Brain pericyte (primary cell): ENCODE data around the gene MTF2.
"Not testable (repeated sequence)": the region's sequence is repeated elsewhere in the genome, so short reads cannot be mapped to it uniquely, and the experiment has no call there.

Experiments used
- DNase-seq: peaks from one replicate; pipeline ENCODE4 v3.0.0-alpha.2; 2012; ENCODE audit warnings: low read depth, low spot score

MTF2 gene

GRCh38 chr1:93078986-93079654 is at the start of gene MTF2:
Gene MTF2, plus strand, starts transcription at chr1:93079283. Its CDS starts 244 bp downstream, at chr1:93079527.
- DNase-seq: peak; percentile 92

DNA sequence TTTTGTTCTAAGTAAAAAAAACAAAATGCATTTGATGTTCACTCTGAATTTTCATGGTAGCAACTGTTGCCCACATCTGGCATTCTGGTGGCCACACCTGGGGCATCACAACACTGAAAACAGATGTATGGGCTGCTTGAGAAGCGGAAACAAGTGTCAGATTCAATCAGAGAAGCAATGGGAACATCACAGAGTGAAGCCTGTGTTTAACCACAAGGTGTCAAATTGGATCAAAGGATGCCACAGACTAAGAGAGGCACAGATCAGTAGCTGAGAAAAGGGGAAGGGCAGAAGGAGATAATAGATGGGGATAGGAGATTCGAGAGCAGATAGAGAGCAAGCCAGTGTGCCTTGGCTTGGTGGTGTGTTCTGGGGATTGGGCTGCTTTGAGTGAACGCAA is 49.8 kb upstream of the MTF2 start:
- DNase-seq: no peak

DNA sequence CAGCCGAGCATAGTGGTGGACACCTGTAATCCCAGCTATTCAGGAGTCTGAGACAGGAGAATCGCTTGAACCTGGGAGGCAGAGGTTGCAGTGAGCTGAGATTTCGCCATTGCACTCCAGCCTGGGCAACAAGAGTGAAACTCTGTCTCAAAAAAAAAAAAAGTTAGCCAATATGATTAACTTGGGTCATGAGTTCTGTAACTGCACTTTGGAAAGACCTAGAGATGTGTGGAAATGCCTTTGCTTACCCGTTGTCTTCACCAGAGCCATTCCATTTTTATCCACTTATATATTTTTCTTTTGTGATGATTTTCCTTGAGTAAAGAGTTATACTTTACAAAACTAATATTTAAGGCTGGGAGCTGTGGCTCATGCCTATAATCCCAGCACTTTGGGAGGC is 48.9 kb upstream of the MTF2 start:
- DNase-seq: not testable (repeated sequence)

GRCh38 chr1:93031711-93032110 is 47.4 kb upstream of the MTF2 start:
- DNase-seq: no peak

DNA sequence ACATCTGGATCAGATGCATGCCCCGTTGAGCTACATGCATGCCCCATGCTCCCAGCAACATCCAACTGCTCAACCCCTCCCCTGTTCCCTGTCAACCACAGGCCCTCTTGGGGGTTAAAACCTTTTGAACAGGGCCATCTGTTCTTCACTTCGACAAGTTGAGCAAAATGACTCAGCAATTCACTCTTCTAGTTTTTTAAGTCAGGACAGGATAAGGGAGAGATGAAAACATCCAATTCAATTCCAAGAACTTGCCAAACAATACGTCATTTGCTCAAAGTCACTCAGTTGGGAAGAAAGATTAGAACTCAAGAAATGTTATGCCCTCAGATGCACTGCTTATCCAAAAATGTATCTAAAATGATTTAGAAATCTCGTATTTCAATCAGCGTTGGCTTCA is 46.1 kb upstream of the MTF2 start:
- no peak for DNase-seq

- no peak for DNase-seq
Measured at GRCh38 chr1:93033785-93034184, 45.3 kb upstream of the MTF2 start.

DNA sequence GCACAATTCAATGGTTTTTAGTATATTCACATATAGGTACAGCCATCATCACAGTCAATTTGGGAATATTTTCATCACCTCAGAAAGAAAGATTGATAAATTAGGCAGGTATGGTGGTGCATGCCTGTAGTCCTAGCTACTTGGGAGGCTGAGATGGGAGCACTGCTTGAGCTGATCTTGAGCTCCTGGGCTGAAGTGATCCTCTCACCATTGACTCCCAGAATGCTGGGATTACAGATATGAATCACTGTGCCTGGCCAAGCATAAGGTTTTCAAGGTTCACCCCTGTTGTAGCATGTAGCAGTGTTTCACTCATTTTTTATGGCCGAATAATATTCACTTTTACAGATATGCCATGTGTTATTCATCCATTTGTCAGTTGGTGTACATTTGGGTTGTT is 44.7 kb upstream of the MTF2 start:
- no peak for DNase-seq

- DNase-seq: no peak
Measured at GRCh38 chr1:93036672-93037071, 42.4 kb upstream of the MTF2 start.

DNA sequence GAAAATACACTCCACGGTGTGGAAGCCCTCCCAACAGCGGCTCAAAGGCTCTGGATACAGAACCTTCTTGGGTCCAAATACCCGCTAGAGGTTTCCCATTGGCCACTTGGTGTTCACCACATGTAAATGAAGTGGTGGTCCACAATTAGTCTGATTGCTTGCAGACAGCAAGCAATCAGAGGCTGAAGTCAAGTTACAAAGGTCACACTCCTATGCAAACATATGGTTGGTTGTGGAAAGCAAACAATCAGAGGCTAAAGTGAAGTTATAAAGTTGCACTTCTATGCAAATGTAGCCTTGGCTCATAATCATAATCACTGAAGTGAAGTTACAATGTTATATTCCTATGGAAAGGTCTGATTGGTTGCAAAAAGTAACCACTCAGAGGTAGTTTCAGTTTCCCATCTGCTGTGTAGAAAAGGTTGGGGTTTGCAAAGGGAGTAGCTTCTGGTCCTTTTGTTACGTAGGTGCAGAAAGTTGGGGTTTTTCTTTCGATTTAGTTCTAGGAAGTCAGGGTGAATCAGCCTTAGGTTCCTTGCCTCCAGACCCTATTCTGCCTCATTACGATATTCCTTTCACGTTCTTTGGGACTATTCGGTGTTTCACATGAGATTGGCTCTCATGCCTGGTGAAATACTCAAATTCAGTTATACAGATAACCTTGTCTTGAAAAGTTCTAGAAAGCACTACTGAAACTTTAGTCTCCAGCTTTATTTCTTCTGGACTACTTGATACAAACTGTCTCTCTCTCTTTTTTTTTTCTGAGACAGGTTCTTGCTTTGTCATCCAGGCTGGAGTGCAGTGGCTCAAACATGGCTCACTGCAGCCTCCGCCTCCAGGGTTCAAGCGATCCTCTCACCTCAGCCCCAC is 36.7 kb upstream of the MTF2 start:
- no peak for DNase-seq

- DNase-seq: no peak
Measured at GRCh38 chr1:93043057-93043557, 36.0 kb upstream of the MTF2 start.

- DNase-seq: no peak
Measured at GRCh38 chr1:93047618-93048017, 31.5 kb upstream of the MTF2 start.

DNA sequence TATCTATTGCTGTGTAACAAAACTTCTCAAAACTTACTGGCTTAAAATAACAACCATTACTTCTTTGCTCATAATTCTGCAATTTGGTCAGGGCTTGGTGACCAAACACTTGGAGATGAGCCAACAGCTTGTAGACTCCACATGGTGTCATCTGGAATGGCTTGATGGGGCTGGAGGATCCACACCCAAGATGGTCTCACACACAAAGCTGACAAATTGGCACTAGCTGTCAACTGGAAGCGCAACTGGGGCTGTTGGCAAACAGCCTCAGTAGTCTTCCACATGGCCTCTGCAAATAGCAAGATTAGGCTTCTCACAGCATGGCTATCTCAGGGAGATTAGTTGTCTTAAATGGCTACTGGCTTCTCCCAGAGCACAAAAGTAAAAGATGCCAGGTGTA is 27.1 kb upstream of the MTF2 start:
- DNase-seq: no peak

DNA sequence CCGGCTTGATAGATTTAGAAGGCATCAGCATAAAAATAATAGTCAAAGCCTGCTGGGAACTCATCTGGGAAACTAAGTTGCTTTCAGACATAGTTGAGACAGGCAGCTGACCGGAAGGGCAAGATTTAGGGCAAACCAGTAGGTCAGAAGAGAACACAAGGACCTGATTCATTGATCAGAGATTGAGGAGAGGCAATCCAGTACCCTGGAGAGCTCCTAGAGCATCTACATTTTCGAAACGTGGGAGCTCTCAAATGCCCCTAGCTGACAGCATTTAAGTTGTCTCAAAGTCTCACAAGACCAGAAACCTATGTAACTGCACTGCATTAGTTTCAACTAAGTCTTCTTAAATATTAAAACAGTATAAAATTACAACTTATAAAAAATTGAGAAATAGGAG is 22.9 kb upstream of the MTF2 start:
- no peak for DNase-seq

- no peak for DNase-seq
Measured at GRCh38 chr1:93056649-93057048, 22.4 kb upstream of the MTF2 start.

- no peak for DNase-seq
Measured at GRCh38 chr1:93061895-93062792, 16.9 kb upstream of the MTF2 start.

DNA sequence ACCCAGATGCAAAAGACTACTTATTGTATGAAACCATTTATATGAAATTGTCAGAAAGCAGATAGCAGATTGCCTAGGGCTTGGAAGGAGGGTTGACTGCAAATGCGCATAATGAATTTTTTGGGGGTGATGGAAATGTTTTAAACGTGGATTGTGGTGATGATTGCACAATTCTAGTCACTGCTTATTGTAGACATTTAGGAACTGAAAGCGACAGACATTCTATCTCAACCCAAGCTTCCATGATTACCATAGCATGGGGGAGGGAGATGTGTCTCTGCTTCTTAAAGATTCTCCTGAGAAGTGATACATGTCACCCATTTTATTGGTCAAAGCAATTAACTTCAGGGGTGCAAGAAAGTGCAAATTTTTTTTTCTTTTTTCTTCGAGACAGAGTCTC is 2.8 kb upstream of the MTF2 start:
- no peak for DNase-seq

DNA sequence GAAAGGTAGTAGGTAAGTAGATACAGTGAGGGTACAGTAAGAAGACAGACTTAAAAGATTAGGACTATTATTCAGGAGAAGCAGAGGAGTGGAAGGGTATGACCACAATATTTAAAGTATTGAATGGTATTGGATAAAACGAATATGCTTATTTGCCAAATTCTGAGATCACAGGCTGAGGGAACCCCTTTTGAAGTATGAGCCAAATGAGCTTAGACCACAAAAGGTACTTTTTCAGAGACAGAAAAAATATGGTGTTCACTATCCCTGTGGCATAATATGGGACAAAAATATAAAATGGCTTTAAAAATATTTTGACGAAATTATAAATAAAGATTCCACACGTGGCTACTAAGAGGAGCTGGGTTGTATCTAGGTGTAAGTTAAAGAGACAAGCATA is 880 bp upstream of the MTF2 start:
- DNase-seq: no peak

DNA sequence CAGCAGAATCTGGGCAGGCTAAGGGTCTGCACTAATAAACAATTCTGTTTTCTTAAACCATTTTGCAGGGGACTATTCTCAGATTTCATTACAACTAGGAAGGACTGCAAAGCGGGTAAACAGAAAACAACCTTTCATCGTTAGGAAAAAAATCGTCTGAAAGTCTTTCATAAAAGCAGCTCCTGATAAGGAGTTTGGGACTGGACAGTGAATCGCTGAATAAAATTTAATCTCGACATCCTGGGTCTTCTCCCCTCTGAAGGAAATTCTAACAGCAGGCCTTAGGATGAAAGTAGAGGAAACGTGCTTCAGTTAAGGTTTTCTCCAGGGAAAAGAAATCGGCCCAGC is 471 bp upstream of the MTF2 start:
- no peak for DNase-seq

DNA sequence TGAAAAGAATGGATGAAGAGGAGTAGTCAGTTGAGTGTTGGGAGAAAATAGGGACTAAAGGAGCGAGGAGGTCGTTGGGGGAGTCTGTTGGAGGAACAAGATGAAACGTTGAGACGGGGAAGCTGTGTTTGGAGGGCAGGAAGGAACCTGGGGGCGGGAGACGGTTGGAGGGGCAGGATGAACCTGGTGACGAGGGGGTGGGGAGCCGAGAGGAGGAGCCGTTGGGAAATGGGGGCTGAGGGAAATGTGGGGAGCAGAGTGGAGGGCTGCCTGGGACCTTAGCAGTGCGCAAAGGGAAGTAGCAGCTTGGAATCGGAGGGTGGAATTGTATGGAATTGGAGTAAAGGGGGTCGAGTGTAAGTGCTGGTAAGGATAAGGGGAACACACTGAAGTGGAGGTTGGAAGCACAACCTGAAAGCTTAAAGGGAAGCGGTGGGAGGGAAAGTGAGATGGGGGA is 630 bp downstream of the MTF2 start:
- DNase-seq: no peak

DNA sequence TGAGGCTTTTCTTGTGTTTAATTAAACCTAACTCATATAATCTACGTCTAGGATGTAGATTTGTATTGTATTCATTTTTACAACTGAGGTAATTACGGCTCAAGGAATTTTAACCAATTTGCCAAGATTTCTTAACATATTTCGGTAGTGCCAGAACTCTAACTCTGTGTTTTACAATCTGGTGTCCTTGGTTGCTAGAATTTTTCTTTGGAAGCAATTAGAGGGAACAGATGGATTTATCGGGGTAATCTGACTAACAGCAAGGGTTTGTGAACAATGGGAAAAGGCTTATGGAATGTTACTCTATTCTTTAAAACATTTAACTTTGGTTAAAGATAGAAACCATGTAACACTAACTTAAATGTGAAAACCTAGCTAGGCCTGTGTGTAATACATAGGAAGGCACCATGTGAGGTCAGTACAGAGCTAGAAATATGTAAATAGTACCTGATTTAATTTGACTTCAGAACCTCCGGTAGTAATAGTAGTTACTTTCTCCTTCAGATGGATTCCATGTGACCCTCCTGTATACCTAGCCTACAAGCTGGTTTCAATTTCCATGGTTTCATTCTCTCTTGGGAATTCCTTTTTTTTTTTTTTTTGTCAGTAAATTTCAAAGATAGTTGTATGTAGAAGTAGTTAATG is 1.2 kb downstream of the MTF2 start:
- DNase-seq: no peak

DNA sequence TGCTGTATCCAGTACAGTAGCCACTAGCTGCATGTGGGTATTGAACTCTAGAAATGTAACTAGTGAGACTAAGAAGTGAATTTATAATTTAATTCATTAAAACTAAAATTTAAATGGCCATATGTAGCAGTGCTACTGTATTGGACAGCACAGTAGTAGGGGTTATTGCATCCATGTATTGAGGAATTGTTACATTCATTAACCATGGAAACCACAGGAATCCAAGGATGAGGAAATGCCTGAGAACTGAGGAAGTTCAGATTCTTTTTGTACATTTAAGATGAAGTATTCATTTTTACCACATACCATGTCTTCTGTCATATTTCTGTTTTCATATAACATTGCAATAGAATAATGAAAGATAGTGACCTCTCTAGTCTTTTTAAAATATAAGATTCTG is 2.6 kb downstream of the MTF2 start:
- DNase-seq: no peak

- DNase-seq: no peak
Measured at GRCh38 chr1:93082313-93082712, 3.2 kb downstream of the MTF2 start.
